ENCODE data around the gene ENTPD7.

DNA sequence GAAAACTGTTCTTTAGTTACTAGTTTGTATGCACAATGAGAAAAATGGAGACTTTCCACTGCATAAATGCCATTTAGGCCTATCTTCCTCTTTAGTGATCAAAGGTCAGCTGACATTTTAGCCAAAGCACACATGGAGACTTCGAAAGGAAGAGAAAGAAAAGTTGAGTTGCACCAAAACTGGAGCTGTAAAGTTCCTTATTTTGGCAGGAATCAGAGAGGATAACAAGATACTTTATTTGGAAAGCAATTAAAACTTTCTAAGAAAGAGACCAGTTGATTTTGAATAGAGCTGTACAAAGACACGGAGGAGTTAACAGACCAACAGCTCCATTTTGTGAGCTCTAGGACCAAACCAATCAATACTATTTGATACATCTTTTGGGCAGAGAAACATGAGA lies 14.2 kb downstream of the ENTPD7 start:
- TF ChIP-seq, protein P1, sequence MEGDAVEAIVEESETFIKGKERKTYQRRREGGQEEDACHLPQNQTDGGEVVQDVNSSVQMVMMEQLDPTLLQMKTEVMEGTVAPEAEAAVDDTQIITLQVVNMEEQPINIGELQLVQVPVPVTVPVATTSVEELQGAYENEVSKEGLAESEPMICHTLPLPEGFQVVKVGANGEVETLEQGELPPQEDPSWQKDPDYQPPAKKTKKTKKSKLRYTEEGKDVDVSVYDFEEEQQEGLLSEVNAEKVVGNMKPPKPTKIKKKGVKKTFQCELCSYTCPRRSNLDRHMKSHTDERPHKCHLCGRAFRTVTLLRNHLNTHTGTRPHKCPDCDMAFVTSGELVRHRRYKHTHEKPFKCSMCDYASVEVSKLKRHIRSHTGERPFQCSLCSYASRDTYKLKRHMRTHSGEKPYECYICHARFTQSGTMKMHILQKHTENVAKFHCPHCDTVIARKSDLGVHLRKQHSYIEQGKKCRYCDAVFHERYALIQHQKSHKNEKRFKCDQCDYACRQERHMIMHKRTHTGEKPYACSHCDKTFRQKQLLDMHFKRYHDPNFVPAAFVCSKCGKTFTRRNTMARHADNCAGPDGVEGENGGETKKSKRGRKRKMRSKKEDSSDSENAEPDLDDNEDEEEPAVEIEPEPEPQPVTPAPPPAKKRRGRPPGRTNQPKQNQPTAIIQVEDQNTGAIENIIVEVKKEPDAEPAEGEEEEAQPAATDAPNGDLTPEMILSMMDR (IDR thresholded peaks at IDR 0.05) = no peak
- no peak for TF ChIP-seq POLR2A (IDR thresholded peaks at IDR 0.05)
